ENCODE measurements around the gene IPO5. TPM values are rescaled to one million over a fixed set of nuclear protein-coding genes. Genes with fewer than 3 reads are reported as not detected.

Gene IPO5
- polyA plus RNA-seq, 1 of the 3 experiments (the other 2 are of a cell fraction), result 77.1 TPM

GRCh38 chr13:97945792-97946419 is 7.6 kb upstream of the IPO5 start:
- ChIA-PET CTCF (interaction anchor here (1.2 kb wide), 2 partner anchors 90 to 521 kb away, joined by 3 read pairs; no protein-coding TSS in a partner anchor), POLR2A (no interaction called here)
- Histone ChIP-seq H2AFZ (ENCODE audit: low read depth) (no peak overlapping the region), H3K4me1 (ENCODE audit: control insufficient read depth in 1 of 2, insufficient read depth in 2 of 2, low read depth in 1 of 2, low read length in 1 of 2) (peaks cover 0 to 37% of the 10 kb centered on the region in 2 experiments; a peak in 1 of 4 replicates), H3K4me2 (no peak overlapping the region), H3K36me3 (replicated peaks in 1 of 2; ENCODE audit: control insufficient read depth in 1 of 2, insufficient read depth in 2 of 2, low read length in 1 of 2) (no peaks in the 10 kb centered on the region), H3K27ac (ENCODE audit: low read depth in 2 of 2, low read length in 1 of 2) (peak overlapping the region in 1 of 2 experiments; percentile 86; a peak in 1 of 4 replicates), H3K9me2 (no peaks in the 10 kb centered on the region), H4K20me1 (ENCODE audit: insufficient read depth) (no peaks in the 10 kb centered on the region), H3K9me3 (no peaks in the 10 kb centered on the region), H3F3A (replicated peaks; ENCODE audit: insufficient read depth) (peaks cover 38% of the 10 kb centered on the region), H3K9ac (no peak overlapping the region), H3K79me2 (ENCODE audit: insufficient read depth) (no peaks in the 10 kb centered on the region), H3K4me3 (ENCODE audit: low read depth in 2 of 2, low read length in 1 of 2) (no peak overlapping the region), H3K27me3 (ENCODE audit: insufficient read depth) (no peaks in the 10 kb centered on the region)
- DNase-seq, result no peak
- 72% methylated on average over 5 of the region's 5 CpGs for WGBS (ENCODE audit: low lambda C conversion rate)
- no peak for TF ChIP-seq GATA2 (CRISPR knock-in tag; IDR thresholded peaks at IDR 0.05)
- TF ChIP-seq CTCF (IDR thresholded peaks at IDR 0.05), result peak; percentile 24; the same call in 1 of the 2 replicates

- H3K36me3 ChIP-seq (replicated peaks in 1 of 2; ENCODE audit: control insufficient read depth in 1 of 2, insufficient read depth in 2 of 2, low read length in 1 of 2), result no peaks in the 10 kb centered on the region
- peaks cover 0 to 37% of the 10 kb centered on the region in 2 experiments; a peak in 1 of 4 replicates for H3K4me1 ChIP-seq (ENCODE audit: control insufficient read depth in 1 of 2, insufficient read depth in 2 of 2, low read depth in 1 of 2, low read length in 1 of 2)
- ChIA-PET CTCF (interaction anchor here (1.2 to 1.3 kb wide), 2 partner anchors 12 to 35 kb away, joined by 3 read pairs; no protein-coding TSS in a partner anchor), POLR2A (no interaction called here)
- H3F3A ChIP-seq (replicated peaks; ENCODE audit: insufficient read depth), result peaks cover 38% of the 10 kb centered on the region
- H3K27me3 ChIP-seq (ENCODE audit: insufficient read depth), result no peaks in the 10 kb centered on the region
- no peaks in the 10 kb centered on the region for H3K9me3 ChIP-seq
- peak overlapping the region; percentile 85 for H2AFZ ChIP-seq (ENCODE audit: low read depth)
- DNase-seq, result no peak
- H3K4me2 ChIP-seq, result peak overlapping the region; percentile 42; the same call in 1 of the 2 replicates
- peak overlapping the region in 1 of 2 experiments; percentile 86; a peak in 2 of 4 replicates for H3K27ac ChIP-seq (ENCODE audit: low read depth in 2 of 2, low read length in 1 of 2)
- 0 out of 4 replicates have a peak overlapping the region, but pooled peaks of 1 of the 2 experiments have one; percentile 14 for H3K4me3 ChIP-seq (ENCODE audit: low read depth in 2 of 2, low read length in 1 of 2)
- H3K9me2 ChIP-seq, result no peaks in the 10 kb centered on the region
- peak overlapping the region; percentile 62 for H3K9ac ChIP-seq
- no peaks in the 10 kb centered on the region for H4K20me1 ChIP-seq (ENCODE audit: insufficient read depth)
- 10% methylated on average over 3 of the region's 3 CpGs for WGBS (ENCODE audit: low lambda C conversion rate)
- no peaks in the 10 kb centered on the region for H3K79me2 ChIP-seq (ENCODE audit: insufficient read depth)
- TF ChIP-seq TEAD4 (IDR thresholded peaks at IDR 0.05; ENCODE audit: borderline replicate concordance, insufficient read depth) (peak; percentile 33; the same call in 1 of the 2 replicates), PBX3 (IDR thresholded peaks at IDR 0.05) (peak; percentile 60), NRF1 (IDR thresholded peaks at IDR 0.05; ENCODE audit: low read depth, low read length) (no peak), SMC3 (IDR thresholded peaks at IDR 0.05; ENCODE audit: low read depth, low read length) (no peak), CTCF (IDR thresholded peaks at IDR 0.05) (no peak), FOSL2 (IDR thresholded peaks at IDR 0.05; ENCODE audit: borderline replicate concordance, low read depth) (peak; percentile 91), RXRA (IDR thresholded peaks at IDR 0.05; ENCODE audit: borderline replicate concordance, low read depth) (0 out of 2 replicates have a peak, but pooled peaks have one; percentile 46), JUND (IDR thresholded peaks at IDR 0.05) (peak; percentile 84), EZH2phosphoT487 (IDR thresholded peaks at IDR 0.05; ENCODE audit: borderline replicate concordance, low read depth) (no peak), FOXJ3 (CRISPR knock-in tag; IDR thresholded peaks at IDR 0.05) (no peak), CHD2 (IDR thresholded peaks at IDR 0.05; ENCODE audit: low read length, partially characterized antibody) (no peak), MAX (IDR thresholded peaks at IDR 0.05; ENCODE audit: low read depth) (peak; percentile 50; the same call in 1 of the 2 replicates), TAF1 (IDR thresholded peaks at IDR 0.05; ENCODE audit: borderline replicate concordance, low read depth, low read length) (no peak), POLR2AphosphoS5 (IDR thresholded peaks at IDR 0.05; ENCODE audit: low read depth, low read length) (no peak), USF1 (IDR thresholded peaks at IDR 0.05; ENCODE audit: borderline replicate concordance, low read depth) (no peak), GATA2 (CRISPR knock-in tag; IDR thresholded peaks at IDR 0.05) (no peak), RAD21 (IDR thresholded peaks at IDR 0.05; ENCODE audit: low read length) (no peak), FOXM1 (IDR thresholded peaks at IDR 0.05; ENCODE audit: low read depth) (no peak)
Observed at GRCh38 chr13:97946951-97947588, 6.4 kb upstream of the IPO5 start.

Measured in SK-N-SH (cell line).